ENCODE results near the gene ACBD4. TPM values are rescaled to one million over a fixed set of nuclear protein-coding genes. Genes with fewer than 3 reads are reported as not detected.

The ACBD4 gene
- total RNA-seq, 1 donor from 2014 or later, result 26.4 TPM

DNA sequence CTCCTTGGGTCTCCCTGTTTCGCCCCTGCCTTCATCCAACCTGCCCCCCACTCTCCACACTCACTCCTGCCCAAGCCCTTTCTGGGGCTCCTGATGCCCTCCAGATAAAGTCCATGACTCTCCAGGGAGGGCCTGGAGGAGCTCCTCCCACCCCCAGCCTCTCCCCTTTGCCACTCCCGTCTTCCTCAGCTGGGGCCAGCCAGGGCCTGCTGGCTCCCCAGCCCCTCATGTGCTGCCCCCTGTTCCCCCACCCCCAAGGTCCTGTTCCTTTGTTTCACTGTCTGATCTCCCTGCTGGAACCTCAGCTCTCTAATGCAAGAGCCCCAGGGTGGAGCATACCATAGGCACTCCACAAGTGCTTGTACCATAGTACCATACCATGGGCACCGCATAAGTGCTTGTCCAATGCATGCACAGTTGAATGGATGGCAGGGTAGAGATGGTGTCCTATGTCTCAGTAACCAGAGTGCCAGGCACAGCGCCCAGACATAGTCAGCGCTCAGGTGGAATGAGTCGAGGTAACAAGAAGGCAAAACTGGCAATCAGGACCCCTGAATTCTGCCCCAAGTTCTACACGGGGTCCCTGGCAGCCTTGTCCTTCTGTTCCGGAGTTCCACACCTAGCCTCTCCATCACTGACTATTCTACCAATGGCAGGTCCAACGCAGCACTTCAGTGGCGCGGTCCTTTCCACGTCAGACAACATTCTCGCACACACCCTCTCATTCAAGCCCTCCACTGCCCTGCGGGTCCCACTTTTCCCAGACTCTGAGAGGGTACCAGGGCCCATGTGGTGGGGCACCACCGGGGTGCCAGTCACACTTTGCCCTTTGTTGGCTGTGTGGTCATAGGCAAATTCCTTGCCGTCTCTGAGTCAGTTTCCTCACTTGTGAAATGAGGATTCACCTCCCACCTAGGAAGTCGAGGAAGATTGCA, 4.5 kb upstream of the ACBD4 start:
- intact Hi-C loops (cut with DNase I), result loop anchor here (10.0 kb wide), 2 partner anchors 216 to 356 kb away; partner anchors contain the start of gene GFAP

DNA sequence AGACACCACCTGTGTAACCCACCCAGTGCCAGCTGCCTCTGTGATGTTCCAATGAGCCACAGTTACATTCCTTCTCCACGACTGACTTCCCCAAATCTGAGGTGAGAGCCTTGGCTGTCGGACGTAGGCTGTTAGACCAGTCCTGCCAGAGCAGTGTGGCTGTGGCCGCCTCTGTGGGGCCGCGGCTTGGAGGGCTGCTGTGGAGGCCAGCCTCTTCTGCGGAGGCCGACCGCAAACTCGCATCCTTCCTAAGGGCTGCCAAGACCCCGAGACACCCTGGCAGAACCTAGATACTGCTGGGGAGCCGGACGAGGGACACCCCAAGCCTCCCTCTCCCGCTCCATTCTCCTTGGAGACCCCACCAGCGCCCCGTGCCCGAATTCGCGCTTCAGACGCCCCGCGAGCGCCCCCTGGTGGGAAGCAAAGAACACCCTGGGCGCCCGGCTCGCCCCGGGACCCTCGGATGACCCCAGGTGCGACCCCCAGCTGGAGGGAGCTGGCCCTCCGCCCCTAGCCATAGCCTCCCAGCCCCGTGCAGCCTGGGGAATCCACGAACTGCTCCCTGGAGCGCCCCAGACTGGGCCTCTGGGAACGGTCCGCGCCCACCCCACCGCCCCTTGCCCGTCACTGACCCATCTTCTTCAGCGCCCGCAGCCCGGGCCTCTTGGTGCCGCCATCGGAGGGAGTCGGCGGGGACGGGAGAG, 3.7 kb upstream of the ACBD4 start:
- intact Hi-C loops (cut with DNase I), result loop anchor here (10.0 kb wide), 2 partner anchors 217 to 357 kb away; partner anchors contain the start of gene GFAP
- ATAC-seq (no peak), DNase-seq (ENCODE audit: low spot score) (peak; percentile 83)

More for the DNA sequence above, 4.5 kb upstream of the ACBD4 start:
- no peak for DNase-seq (ENCODE audit: low spot score)
- no peak for ATAC-seq

DNA sequence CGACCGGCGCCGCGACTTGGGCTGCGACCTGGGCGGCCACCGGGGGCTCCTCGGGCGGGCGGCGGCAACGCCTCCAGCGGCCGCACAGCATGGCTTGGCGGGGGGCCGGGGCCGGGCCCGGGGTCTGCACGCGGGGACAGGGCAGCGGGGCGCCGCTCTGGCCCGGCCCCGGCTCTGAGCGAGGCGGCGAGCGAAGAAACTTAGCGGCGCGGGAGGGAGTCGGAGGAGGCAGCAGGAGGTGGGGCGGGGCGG, 3.2 kb upstream of the ACBD4 start, which contains the start of gene PLCD3:
Gene PLCD3, minus strand, starts transcription at position 196 of the 252 bp plus-strand sequence. Its CDS starts 105 bp downstream, at position 91.
- DNase-seq (ENCODE audit: low spot score) (peak; percentile 89), ATAC-seq (no peak)
- intact Hi-C loops (cut with DNase I), result loop anchor here (10.0 kb wide), 2 partner anchors 217 to 357 kb away; partner anchors contain the start of gene GFAP

DNA sequence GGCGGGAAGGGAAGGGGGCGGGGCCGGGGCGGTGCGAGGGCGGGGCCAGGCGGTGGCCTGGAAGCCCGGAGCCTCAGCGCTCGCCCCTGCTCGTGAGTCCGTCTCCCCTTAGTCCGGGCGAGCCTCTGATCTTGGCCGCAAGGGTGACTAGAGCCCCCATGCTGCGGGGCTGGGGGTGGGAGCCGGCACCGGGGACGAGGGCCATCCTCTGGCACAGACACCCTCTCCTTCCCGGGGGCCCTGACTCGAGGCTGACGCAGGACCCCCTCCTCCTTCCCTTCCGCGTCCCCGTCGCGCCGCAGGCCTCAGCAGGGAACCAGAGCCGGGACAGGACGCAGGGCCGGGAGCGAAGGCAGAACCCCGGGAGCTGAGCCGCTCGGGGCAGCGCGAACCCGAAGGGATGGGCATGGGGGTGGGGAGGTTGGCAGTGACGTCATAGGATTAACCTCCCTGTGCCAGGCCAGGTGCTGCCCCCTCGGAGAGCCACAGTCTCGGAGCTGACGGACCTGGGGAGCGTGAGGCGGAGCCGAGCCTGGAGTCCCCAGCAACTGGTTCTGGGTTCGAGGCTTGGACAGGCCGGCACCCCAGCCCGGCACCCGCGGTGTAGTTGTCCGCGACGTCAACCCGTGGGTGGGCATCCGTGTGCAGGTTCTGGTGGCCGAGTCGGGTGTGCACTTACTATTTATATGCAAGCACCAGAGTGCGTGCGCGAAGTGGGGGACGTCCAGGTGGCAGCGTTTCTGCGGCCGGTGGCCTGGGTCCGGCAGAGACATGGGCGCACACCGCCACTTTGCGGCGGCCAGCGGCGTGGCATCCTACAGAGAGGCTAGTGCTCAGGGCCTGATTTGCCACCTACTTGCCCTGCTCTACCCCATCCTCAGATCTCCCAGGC, 2.7 kb upstream of the ACBD4 start:
- intact Hi-C loops (cut with DNase I), result loop anchor here (10.0 kb wide), 2 partner anchors 218 to 358 kb away; partner anchors contain the start of gene GFAP
- DNase-seq (ENCODE audit: low spot score), result peak; percentile 91
- peak; percentile 80 for ATAC-seq

DNA sequence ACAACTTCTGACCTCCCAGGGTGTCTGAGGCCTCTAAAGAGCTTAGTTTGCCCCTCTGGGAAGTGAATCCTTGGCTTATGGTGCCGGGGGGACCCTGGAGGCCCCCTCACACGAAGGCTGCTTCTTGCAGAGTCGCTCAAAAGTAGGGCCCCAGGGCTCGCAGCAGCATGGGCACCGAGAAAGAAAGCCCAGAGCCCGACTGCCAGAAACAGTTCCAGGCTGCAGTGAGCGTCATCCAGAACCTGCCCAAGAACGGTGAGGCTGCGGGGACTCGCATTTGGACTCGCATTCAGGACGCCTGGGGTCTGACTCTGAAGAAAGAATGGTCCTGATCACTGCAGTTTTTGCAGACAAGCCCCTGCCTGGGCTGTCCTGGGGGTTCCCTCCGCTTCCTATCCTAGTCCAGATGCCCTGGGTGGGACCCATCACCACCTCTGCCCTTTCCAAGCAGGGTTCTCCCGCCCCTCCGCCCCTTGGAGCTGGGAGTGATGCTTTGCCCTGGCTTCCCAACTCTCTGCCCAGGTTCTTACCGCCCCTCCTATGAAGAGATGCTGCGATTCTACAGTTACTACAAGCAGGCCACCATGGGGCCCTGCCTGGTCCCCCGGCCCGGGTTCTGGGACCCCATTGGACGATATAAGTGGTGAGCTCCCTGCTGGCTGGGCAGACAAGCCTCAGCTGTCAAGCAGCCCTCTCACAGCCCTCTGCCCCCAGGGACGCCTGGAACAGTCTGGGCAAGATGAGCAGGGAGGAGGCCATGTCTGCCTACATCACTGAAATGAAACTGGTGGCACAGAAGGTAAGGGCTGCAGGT, 698 bp downstream of the ACBD4 start:
- DNase-seq (ENCODE audit: low spot score), result peak; percentile 69
- ATAC-seq, result peak; percentile 0
- intact Hi-C loops (cut with DNase I), result loop anchor here (5.0 to 10.0 kb wide), 3 partner anchors 61 to 361 kb away; partner anchors contain the start of gene GFAP

DNA sequence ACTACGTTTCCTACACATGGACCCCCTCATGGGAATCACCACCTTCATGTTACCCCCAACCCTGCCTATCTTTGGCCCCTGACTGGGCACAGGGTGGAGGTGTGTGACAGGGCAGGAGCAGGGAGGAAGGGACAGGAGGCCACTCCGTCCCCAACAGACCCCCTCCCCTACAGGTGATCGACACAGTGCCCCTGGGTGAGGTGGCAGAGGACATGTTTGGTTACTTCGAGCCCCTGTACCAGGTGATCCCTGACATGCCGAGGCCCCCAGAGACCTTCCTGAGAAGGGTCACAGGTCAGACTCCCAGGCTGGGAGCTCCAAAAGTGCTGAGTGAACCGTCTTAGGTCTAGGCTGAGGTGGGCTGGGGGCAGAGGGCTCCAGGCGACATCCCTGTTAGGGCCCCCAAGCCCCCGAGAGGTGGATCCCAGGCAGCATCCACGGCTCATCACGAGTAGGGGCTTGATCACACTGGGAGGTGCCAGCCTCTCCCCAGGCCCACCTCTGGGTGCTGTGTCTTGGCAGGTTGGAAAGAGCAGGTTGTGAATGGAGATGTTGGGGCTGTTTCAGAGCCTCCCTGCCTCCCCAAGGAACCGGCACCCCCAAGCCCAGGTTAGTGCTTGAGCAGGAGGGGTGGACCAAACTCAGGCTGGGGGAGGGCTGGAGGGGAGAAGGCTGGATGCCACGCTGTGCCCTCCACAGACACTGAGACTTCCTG, 1.5 kb downstream of the ACBD4 start:
- intact Hi-C loops (cut with DNase I), result loop anchor here (5.0 to 10.0 kb wide), 3 partner anchors 60 to 362 kb away; partner anchors contain the start of gene GFAP
- ATAC-seq (no peak), DNase-seq (ENCODE audit: low spot score) (no peak)

DNA sequence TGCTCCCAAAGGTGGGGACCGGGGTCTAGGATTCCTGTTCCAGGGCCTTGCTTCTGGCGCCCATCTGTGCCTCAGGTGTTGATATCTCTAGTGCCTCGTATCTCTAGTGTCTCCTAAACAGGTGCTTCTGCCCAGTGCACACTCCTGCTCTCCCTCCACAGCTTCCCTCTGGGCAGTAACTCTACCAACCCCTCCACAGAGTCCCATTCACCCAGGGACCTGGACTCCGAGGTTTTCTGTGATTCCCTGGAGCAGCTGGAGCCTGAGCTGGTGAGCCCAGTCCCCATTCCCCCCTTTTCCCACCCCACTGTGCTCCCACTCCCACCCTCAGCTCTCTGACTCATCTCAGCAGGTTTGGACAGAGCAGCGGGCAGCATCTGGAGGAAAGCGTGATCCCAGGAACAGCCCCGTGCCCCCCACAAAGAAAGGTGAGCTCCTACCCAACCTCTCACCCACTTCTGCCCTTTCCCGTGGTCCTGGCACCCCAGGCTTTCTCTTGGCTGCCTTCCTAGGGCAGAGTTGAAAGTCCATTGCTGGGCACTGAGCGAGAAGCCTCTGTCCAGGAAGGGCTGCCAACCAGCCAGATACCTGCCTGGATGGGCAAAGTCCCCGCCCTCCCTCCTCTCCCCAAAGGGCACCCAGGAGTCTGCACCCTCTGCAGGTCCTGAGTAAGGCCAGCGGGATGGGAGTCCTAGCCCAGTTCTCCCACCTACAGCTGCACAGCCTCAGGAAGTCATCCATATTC, 2.2 kb downstream of the ACBD4 start:
- ATAC-seq (no peak), DNase-seq (ENCODE audit: low spot score) (no peak)
- intact Hi-C loops (cut with DNase I), result loop anchor here (5.0 to 10.0 kb wide), 3 partner anchors 60 to 363 kb away; partner anchors contain the start of gene GFAP

DNA sequence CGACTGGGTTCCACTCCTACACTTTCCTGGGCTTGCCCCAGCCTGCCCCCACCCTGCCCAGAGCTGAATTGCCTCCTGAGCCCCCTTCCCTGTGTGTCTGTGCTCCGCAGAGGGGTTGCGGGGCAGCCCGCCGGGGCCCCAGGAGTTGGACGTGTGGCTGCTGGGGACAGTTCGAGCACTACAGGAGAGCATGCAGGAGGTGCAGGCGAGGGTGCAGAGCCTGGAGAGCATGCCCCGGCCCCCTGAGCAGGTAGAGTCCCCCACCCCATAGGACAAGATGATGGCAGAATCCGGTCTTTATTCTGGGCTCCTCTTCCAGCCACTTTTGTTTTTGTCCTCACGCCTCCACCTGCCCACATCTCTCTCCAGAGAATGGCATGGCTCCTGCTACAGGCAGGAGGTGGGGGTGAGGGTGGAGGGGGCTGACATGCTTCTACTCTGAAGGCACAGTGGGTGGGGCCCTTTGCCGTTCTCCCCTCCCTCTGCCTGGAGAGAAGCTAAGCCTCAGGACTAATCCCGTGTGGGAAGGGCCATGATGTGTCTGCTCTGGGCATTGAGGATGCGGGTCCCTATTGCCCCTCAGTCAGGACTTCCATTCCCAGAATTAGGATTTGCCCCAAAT, 3.5 kb downstream of the ACBD4 start:
- intact Hi-C loops (cut with DNase I), result loop anchor here (5.0 to 10.0 kb wide), 3 partner anchors 58 to 364 kb away; partner anchors contain the start of gene GFAP
- DNase-seq (ENCODE audit: low spot score) (no peak), ATAC-seq (no peak)

DNA sequence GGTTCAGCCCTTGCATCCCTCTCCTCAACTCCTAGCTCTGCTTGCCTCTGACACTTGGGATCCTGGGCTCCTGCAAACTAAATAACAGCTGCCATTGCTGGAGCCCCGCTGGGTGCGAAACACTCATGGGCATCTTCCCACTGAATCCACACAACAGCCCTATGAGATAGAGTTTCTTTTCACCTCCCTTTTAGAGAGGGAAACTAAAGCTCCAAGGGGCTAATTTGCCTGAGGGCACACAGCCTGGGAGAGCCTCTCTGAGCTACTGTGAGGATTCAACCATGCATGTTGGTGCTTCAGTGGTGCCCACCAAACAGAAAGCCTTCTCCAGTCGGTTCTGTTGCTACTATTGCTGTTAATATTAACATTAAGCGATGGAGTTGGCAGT, 4.0 kb downstream of the ACBD4 start:
- intact Hi-C loops (cut with DNase I), result loop anchor here (5.0 to 10.0 kb wide), 3 partner anchors 58 to 365 kb away; partner anchors contain the start of gene GFAP
- ATAC-seq, result no peak
- no peak for DNase-seq (ENCODE audit: low spot score)

DNA sequence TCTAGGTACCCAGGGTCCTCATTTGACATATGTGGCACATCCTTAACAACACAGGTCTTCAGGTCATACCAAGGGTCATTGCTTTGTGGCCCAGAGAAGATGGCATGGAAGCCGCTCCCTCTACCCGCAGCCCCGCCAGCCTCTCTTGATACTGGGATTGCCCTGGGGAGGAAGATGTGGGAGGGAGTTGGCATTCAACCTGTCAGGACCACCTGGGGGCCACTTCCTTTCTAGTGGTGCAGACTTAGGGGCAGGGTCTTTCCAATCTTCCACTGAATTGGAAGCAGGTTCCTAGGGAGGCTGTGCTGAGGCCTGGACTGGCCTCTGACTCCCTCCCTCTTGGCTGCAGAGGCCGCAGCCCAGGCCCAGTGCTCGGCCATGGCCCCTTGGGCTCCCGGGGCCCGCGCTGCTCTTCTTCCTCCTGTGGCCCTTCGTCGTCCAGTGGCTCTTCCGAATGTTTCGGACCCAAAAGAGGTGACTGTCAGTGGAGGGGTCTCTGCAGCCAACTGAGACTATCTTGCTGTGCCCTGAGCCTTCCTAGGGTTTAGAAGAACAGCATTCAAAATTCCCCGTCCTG, 7.7 kb downstream of the ACBD4 start:
- intact Hi-C loops (cut with DNase I), result no loop called here
- DNase-seq (ENCODE audit: low spot score), result no peak
- ATAC-seq, result no peak

DNA sequence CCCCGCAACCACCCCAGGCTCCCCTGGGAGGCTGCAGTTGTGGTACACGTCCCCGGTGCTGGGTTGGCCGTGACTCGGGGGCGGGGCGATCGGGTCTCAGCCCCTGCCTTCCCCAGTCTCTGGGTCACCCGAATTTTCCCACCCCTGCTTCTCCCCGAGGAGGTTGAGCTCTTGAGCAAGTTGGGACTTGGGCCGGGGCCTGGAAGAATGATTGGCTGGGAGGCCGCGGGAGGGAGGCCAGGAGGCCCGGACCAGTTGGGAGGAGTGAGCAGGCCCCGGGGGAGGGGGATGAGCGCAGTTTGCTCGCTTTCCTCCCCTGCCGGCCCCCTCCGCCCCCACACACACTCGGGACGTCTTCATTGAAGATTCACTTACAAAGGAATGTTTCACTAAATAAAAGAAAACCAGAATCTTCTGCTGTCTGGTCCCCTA, 8.3 kb downstream of the ACBD4 start:
- peak; percentile 94 for DNase-seq (ENCODE audit: low spot score)
- intact Hi-C loops (cut with DNase I), result no loop called here

DNA sequence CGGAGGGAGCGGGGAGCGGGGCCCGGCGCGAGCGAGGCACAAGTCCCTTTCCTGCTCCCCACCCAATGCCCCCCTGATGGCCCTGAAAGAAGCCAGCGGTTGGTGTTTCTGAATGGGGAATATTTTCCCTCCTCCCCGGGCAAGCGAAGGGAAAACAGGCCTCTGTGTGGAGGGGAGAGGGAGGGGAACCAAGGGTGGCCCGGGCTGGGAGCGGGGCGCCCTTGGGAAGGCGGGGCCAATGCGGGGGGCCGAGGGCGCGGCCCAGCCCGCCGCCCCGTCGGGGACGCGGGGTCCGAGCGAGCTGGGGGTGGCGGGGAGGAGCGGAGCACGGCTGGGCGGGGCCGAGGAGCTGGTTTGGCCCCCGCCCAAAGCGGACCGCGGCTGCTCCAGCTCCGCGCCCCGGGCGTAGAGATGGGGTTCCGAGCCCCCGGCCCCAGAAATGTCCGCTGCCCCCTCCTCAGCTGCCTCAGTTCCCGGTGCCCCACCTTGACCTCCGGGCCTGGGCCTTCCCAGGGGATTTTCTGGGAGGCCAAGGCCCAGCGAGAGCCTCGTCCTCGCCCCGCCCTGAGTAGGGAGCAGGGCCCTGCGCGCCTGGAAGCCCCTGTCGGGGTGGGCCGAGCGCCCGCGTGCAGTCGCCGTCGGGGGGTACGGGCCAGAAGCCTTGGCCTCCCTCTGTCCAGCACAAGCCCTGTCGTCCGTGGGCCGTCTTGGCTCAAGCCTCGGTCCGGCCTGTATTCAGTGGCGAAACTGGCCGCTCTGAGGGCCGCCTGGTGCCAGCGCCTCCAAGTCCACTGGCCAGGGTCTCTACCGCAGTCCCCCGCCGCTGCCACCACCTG, 8.9 kb downstream of the ACBD4 start:
- intact Hi-C loops (cut with DNase I), result no loop called here
- peak; percentile 4 for ATAC-seq
- peak; percentile 85 for DNase-seq (ENCODE audit: low spot score)

More for the DNA sequence above, 8.3 kb downstream of the ACBD4 start:
- peak; percentile 41 for ATAC-seq

DNA sequence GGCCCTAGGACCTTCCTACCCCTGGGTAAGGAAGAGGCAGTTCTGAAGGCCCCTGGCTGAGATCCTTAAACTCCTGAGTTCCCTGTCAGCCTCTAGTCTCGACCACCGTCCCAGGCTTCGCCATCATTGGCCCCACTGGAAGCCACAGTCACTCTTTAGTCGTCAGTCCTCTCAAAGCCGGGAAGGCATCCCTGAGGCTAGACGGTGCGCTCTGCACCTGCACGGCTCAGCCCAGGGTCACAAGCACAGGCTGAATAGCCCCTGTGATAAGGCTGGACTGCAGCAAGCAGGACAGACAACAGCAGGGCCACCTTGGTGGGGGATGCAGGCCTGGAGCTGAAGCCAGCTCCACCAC, 9.5 kb downstream of the ACBD4 start:
- intact Hi-C loops (cut with DNase I), result no loop called here
- DNase-seq (ENCODE audit: low spot score), result no peak
- ATAC-seq, result no peak

DNA sequence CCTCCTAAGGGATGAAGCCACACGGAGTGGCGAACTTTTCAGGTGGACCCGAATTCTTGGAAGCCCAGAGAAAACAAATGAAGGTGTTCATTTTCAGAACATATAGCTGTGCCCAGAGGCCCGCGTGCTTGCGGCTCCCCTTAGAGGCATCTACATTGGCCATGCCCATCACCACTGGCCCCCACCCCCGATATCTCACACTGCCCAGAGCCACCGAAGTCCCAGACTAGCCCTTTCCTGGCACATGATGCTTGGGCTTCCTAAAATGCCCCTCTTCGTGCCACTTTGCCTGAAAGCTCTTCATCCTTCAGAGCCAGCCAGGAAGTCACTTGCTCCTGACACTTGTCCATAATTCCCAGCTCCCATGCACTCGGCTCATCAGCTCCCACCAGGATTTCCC, 10.7 kb downstream of the ACBD4 start:
- intact Hi-C loops (cut with DNase I), result no loop called here
- ATAC-seq (no peak), DNase-seq (ENCODE audit: low spot score) (no peak)

DNA sequence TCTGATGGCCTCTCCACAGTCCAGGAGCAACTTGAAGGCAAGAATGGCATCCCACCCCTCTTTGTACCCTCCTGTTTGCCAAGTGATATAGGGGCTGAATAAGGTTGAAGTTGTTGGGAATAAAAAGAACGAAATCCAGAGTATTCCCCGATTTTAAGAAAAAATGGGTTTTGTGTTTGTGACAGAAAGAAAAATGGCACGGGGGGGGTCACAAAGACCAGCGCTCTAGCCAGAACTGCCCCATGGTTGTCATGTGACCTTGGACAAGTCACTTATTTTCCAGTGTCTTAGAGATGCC, 11.1 kb downstream of the ACBD4 start:
- intact Hi-C loops (cut with DNase I), result no loop called here
- ATAC-seq, result no peak
- DNase-seq (ENCODE audit: low spot score), result no peak
